ENCODE measurements around the gene ZNF236.
"Not testable (repeated sequence)": the region's sequence is repeated elsewhere in the genome, so short reads cannot be mapped to it uniquely, and the experiment has no call there.

ZNF236 gene

GRCh38 chr18:76953583-76954233, 131.4 kb downstream of the ZNF236 start:
- no peak for DNase-seq

- no peak for DNase-seq
Measured at GRCh38 chr18:76955524-76956170, 133.3 kb downstream of the ZNF236 start.

- DNase-seq: no peak
Measured at GRCh38 chr18:76956648-76957047, 134.3 kb downstream of the ZNF236 start.

- no peak for DNase-seq
Measured at GRCh38 chr18:76957384-76958355, 135.3 kb downstream of the ZNF236 start.

- DNase-seq: peak; percentile 13
Measured at GRCh38 chr18:76958692-76959341, 136.5 kb downstream of the ZNF236 start.

GRCh38 chr18:76959605-76960004, 137.2 kb downstream of the ZNF236 start:
- no peak for DNase-seq

GRCh38 chr18:76960528-76961035, 138.2 kb downstream of the ZNF236 start:
- DNase-seq: no peak

- no peak for DNase-seq
Measured at GRCh38 chr18:76962851-76963250, 140.5 kb downstream of the ZNF236 start.

- no peak for DNase-seq
Measured at GRCh38 chr18:76963936-76964335, 141.6 kb downstream of the ZNF236 start.

- peak; percentile 24 for DNase-seq
Measured at GRCh38 chr18:76965555-76966151, 143.3 kb downstream of the ZNF236 start.

- DNase-seq: not testable (repeated sequence)
Measured at GRCh38 chr18:76967299-76967698, 144.9 kb downstream of the ZNF236 start.

- no peak for DNase-seq
Measured at GRCh38 chr18:76967721-76968472, 145.5 kb downstream of the ZNF236 start.

- DNase-seq: peak; percentile 12
Measured at GRCh38 chr18:76970770-76971559, 148.6 kb downstream of the ZNF236 start.

- no peak for DNase-seq
Measured at GRCh38 chr18:76972241-76972640, 149.9 kb downstream of the ZNF236 start.

GRCh38 chr18:76972846-76973519, 150.6 kb downstream of the ZNF236 start:
- no peak for DNase-seq

- no peak for DNase-seq
Measured at GRCh38 chr18:76973520-76974266, 151.3 kb downstream of the ZNF236 start.

- DNase-seq: no peak
Measured at GRCh38 chr18:76974386-76974785, 152.0 kb downstream of the ZNF236 start.

- no peak for DNase-seq
Measured at GRCh38 chr18:76975577-76976110, 153.3 kb downstream of the ZNF236 start.

GRCh38 chr18:76977108-76977621, 154.8 kb downstream of the ZNF236 start:
- peak; percentile 58 for DNase-seq

Measured in NCI-H187 treated with DMSO at 0.1 percent for 48 hours (cell line).